ENCODE measurements around the gene KIAA1217. TPM values are rescaled to one million over a fixed set of nuclear protein-coding genes. Genes with fewer than 3 reads are reported as not detected.

The KIAA1217 gene
- total and polyA plus RNA-seq, 2 of the 4 experiments (the other 2 are of a cell fraction), result 3.4 to 4.4 TPM

GRCh38 chr10:24541239-24541753 is 332.4 kb downstream of the KIAA1217 start:
- ATAC-seq (ENCODE audit: low read depth) (no peak), DNase-seq (no peak)
- Histone ChIP-seq H2BK5ac (ENCODE audit: low read depth, low read length, poor library complexity, severe bottlenecking) (no peak overlapping the region), H3K4me2 (ENCODE audit: low read depth, low read length) (no peak overlapping the region), H3K4me3 (ENCODE audit: insufficient read depth, low read depth, low read length) (no peak overlapping the region), H3K4ac (ENCODE audit: low read depth, low read length) (no peak overlapping the region), H4K5ac (ENCODE audit: low read depth, low read length) (no peak overlapping the region), H3K36me3 (ENCODE audit: control insufficient read depth, insufficient read depth, low read length) (peaks cover 24% of the 10 kb centered on the region), H3K9me1 (ENCODE audit: insufficient read depth, low read length) (0 out of 2 replicates have a peak, but pooled peaks cover 3% of the 10 kb centered on the region), H4K20me1 (ENCODE audit: insufficient read depth, low read length) (no peaks in the 10 kb centered on the region), H3K27me3 (ENCODE audit: control insufficient read depth, insufficient read depth, low read length) (no peaks in the 10 kb centered on the region), H3K56ac (ENCODE audit: extremely low read depth, insufficient read depth, low read length) (no peak overlapping the region), H2AFZ (replicated peaks; ENCODE audit: low read length, poor library complexity) (no peak overlapping the region), H4K91ac (ENCODE audit: insufficient read depth, low read depth, low read length) (no peak overlapping the region), H2BK20ac (ENCODE audit: low read depth, low read length) (no peak overlapping the region), H3K18ac (ENCODE audit: low read depth, low read length) (no peak overlapping the region), H2BK120ac (ENCODE audit: low read depth, low read length) (no peak overlapping the region), H4K8ac (ENCODE audit: low read depth in 2 of 2, low read length in 2 of 2) (no peak overlapping the region), H3K27ac (ENCODE audit: insufficient read depth, low read length) (no peak overlapping the region), H3K4me1 (ENCODE audit: control insufficient read depth, insufficient read depth, low read length) (no peaks in the 10 kb centered on the region), H3K23ac (ENCODE audit: low read depth, low read length) (no peak overlapping the region), H3K79me1 (ENCODE audit: low read depth in 1 of 2, low read length in 2 of 2) (no peaks in the 10 kb centered on the region), H2AK5ac (ENCODE audit: low read depth, low read length) (no peak overlapping the region), H3K9me3 (ENCODE audit: control insufficient read depth, insufficient read depth, low read length) (no peaks in the 10 kb centered on the region), H2BK15ac (ENCODE audit: low read depth, low read length) (no peak overlapping the region), H2AK9ac (replicated peaks; ENCODE audit: low read depth, low read length, poor library complexity) (no peak overlapping the region), H3K9ac (ENCODE audit: low read depth, low read length) (no peak overlapping the region), H3K14ac (replicated peaks; ENCODE audit: low read depth, low read length) (no peak overlapping the region)
- intact Hi-C loops (cut with micrococcal nuclease) (no loop called here), in situ Hi-C loops (cut with MboI; ENCODE audit: low sequenced_read_pairs) (no loop called here), dilution Hi-C loops (cut with HindIII; ENCODE audit: low sequenced_read_pairs, unreplicated experiment) (no loop called here)
- ChIA-PET CTCF (no interaction called here), POLR2A (ENCODE audit: unreplicated experiment) (no interaction called here)
- 50% methylated on average over 1 of the region's 9 CpGs; no CpG with 5 or more reads in 1 of the 2 experiments for WGBS, 2 experiments (ENCODE audit: extremely low coverage in 2 of 2, insufficient read length in 1 of 2)
- no peak for TF ChIP-seq BHLHE40 (IDR thresholded peaks at IDR 0.05; ENCODE audit: low read depth, low read length)
- no peak for TF ChIP-seq CHD1 (IDR thresholded peaks at IDR 0.05; ENCODE audit: low read depth, low read length)
- no peak for TF ChIP-seq NFE2L2 (IDR thresholded peaks at IDR 0.05; ENCODE audit: low read depth, low read length)
- TF ChIP-seq POLR2A (IDR thresholded peaks at IDR 0.05; ENCODE audit: low read depth, low read length), result no peak
- no peak for TF ChIP-seq RAD21 (IDR thresholded peaks at IDR 0.05; ENCODE audit: low read length)
- TF ChIP-seq SMC3 (IDR thresholded peaks at IDR 0.05; ENCODE audit: low read depth, low read length), result no peak
- no peak for TF ChIP-seq ELK1 (IDR thresholded peaks at IDR 0.05; ENCODE audit: borderline replicate concordance, low read depth, low read length)
- TF ChIP-seq RFX5 (IDR thresholded peaks at IDR 0.05; ENCODE audit: low read depth, low read length), result no peak
- TF ChIP-seq MAFK (IDR thresholded peaks at IDR 0.05; ENCODE audit: low read depth, low read length), result no peak
- TF ChIP-seq FOS (IDR thresholded peaks at IDR 0.05; ENCODE audit: low read depth, low read length), result no peak
- TF ChIP-seq MXI1 (IDR thresholded peaks at IDR 0.05; ENCODE audit: borderline replicate concordance, low read depth, low read length), result no peak
- TF ChIP-seq MAZ (IDR thresholded peaks at IDR 0.05; ENCODE audit: borderline replicate concordance, low read depth, low read length), result no peak
- BruUV-seq (replicated peaks), result no TSS peak
